ENCODE data around the gene LEMD1. TPM values are rescaled to one million over a fixed set of nuclear protein-coding genes. Genes with fewer than 3 reads are reported as not detected.

Gene LEMD1
- total RNA-seq, 1 donor = not detected

- peak; percentile 97 for DNase-seq (ENCODE audit: insufficient read length, low spot score, missing footprints)
Measured at GRCh38 chr1:205335692-205336091, 86.2 kb downstream of the LEMD1 start.

GRCh38 chr1:205332015-205332791 is 89.7 kb downstream of the LEMD1 start:
- Histone ChIP-seq H3K9me3 (ENCODE audit: low read depth, low read length) (no peaks in the 10 kb centered on the region), H3K4me1 (ENCODE audit: insufficient read depth, low read length) (no peaks in the 10 kb centered on the region), H3K27ac (ENCODE audit: low read depth, low read length) (no peak overlapping the region), H3K4me3 (ENCODE audit: insufficient read depth, low read length) (no peak overlapping the region), H2AFZ (ENCODE audit: low read length) (no peak overlapping the region), H3K27me3 (ENCODE audit: insufficient read depth, low read length) (peaks cover 47% of the 10 kb centered on the region), H3K79me2 (ENCODE audit: insufficient read depth, low read length) (no peaks in the 10 kb centered on the region), H3K36me3 (ENCODE audit: insufficient read depth, low read length) (no peaks in the 10 kb centered on the region), H3K4me2 (ENCODE audit: insufficient read depth, low read length) (no peak overlapping the region), H4K20me1 (ENCODE audit: insufficient read depth, low read length) (no peaks in the 10 kb centered on the region)
- TF ChIP-seq CTCF (IDR thresholded peaks at IDR 0.05; ENCODE audit: extremely low read depth, low read depth, low read length) = no peak
- no peak for DNase-seq (ENCODE audit: insufficient read length, low spot score, missing footprints)

More at GRCh38 chr1:205335692-205336091, 86.2 kb downstream of the LEMD1 start:
- H4K20me1 ChIP-seq (ENCODE audit: insufficient read depth, low read length) = no peaks in the 10 kb centered on the region
- no peaks in the 10 kb centered on the region for H3K9me3 ChIP-seq (ENCODE audit: low read depth, low read length)
- H2AFZ ChIP-seq (ENCODE audit: low read length) = no peak overlapping the region
- H3K79me2 ChIP-seq (ENCODE audit: insufficient read depth, low read length) = no peaks in the 10 kb centered on the region
- TF ChIP-seq CTCF (IDR thresholded peaks at IDR 0.05; ENCODE audit: extremely low read depth, low read depth, low read length) = peak; percentile 99
- no peaks in the 10 kb centered on the region for H3K36me3 ChIP-seq (ENCODE audit: insufficient read depth, low read length)
- no peak overlapping the region for H3K27ac ChIP-seq (ENCODE audit: low read depth, low read length)
- H3K27me3 ChIP-seq (ENCODE audit: insufficient read depth, low read length) = peaks cover 37% of the 10 kb centered on the region
- H3K4me2 ChIP-seq (ENCODE audit: insufficient read depth, low read length) = no peak overlapping the region
- H3K4me3 ChIP-seq (ENCODE audit: insufficient read depth, low read length) = no peak overlapping the region
- no peaks in the 10 kb centered on the region for H3K4me1 ChIP-seq (ENCODE audit: insufficient read depth, low read length)

Small RNA genes lying within 50 kb of the gene (small RNA-seq; reads per million reads assigned to genes)
- 0.22 reads per million for gene MIR135B
- not detected for gene SNRPGP10

Other genes with a start within 250 kb of the LEMD1 start
- 16.5 and 18.1 TPM in 2 replicates for gene DSTYK, start 210.4 kb downstream of the LEMD1 start, total RNA-seq
- gene TMCC2, start 194.1 kb downstream of the LEMD1 start, total RNA-seq = 1.8 and 2.9 TPM in 2 replicates
- gene NUAK2, start 100.3 kb downstream of the LEMD1 start, total RNA-seq = 2.7 and 3.6 TPM in 2 replicates
- not detected in 2 replicates for gene KLHDC8A, start 65.1 kb downstream of the LEMD1 start, total RNA-seq
- gene BLACAT1, start 34.0 kb upstream of the LEMD1 start, total RNA-seq = not detected in 2 replicates
- gene CDK18, start 82.6 kb upstream of the LEMD1 start, total RNA-seq = 0.29 and 0.72 TPM in 2 replicates
- gene ELK4, start 210.0 kb upstream of the LEMD1 start, total RNA-seq = 27.1 and 30.4 TPM in 2 replicates

All from osteoblast (primary cell).